Ishikawa (cell line): ENCODE measurements around the gene SLC35D2.

Experiments used
- EGR1 ChIP-seq: IDR thresholded peaks from 2 replicates; pipeline ENCODE4 v1.6.1; 2012
- MAX ChIP-seq: IDR thresholded peaks from 2 replicates; pipeline ENCODE4 v1.6.1; 2012
- YY1 ChIP-seq: IDR thresholded peaks from 2 replicates; pipeline ENCODE4 v1.6.1; 2012; ENCODE audit warnings: low read depth

DNA sequence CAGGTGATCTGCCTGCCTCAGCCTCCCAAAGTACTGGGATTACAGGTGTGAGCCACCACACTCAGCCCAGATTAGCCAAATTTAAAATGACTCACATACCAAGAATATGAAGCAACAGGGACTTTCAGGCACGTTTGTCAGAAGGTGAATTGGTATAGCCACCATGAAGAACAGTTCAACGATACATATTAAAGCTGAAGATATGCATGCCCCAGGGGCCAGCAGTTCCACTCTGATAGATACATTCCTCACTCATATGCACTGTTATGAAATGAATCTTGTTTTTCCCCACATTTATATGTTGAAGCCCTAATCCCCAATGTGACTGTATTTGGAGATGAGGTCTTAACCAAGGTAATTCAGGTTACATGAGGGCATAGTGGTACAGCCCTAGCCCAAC is 22.5 kb downstream of the SLC35D2 start:
- TF ChIP-seq YY1 (no peak), MAX (no peak), EGR1 (no peak)
